Panc1 (cell line): ENCODE data around the gene FIBCD1. TPM values are rescaled to one million over a fixed set of nuclear protein-coding genes. Genes with fewer than 3 reads are reported as not detected.

ENCODE experiments used
- ATAC-seq: fragments of 200-7000 bp; cut with Tn5 transposase; 2 replicates; pipeline ENCODE4 v1.9.1; 2020; ENCODE audit warnings: mild to moderate bottlenecking, moderate library complexity
- BruUV-seq: library from RNA; stranded (reverse); fragments of 400-500 nt; replicated peaks from 2 replicates; lab custom pipeline; 2021; lab: Mats Ljungman, UMichigan
- CTCF ChIA-PET: fragments of 300-600 bp; sonication (Branson Sonifier 250); formaldehyde crosslinking; loops from one replicate; lab custom pipeline; 2022; ENCODE audit warnings: antibody characterized with exemption; lab: Charles Lee
- POLR2A ChIA-PET: fragments of 300-600 bp; sonication (Branson Sonifier 250); formaldehyde crosslinking; loops from one replicate; lab custom pipeline; 2022; ENCODE audit warnings: antibody characterized with exemption; lab: Charles Lee
- DNase-seq: peaks from one replicate; pipeline ENCODE4 v3.0.0-alpha.2; 2010; ENCODE audit warnings: low read depth, low spot score
- H3K27ac ChIP-seq: 2 replicates; pipeline ENCODE4 v1.5.1; 2011; ENCODE audit warnings: mild to moderate bottlenecking, low read length, inconsistent platforms
- H3K27me3 ChIP-seq: fragments of 200-500 bp; sonication (Bioruptor generic); 2 replicates; pipeline ENCODE4 v1.6.0; 2014; ENCODE audit warnings: low read length, inconsistent platforms; ENCODE audit not compliant: control insufficient read depth, insufficient read depth
- H3K36me3 ChIP-seq: fragments of 200-500 bp; sonication (Bioruptor generic); 2 replicates; pipeline ENCODE4 v1.5.1; 2014; ENCODE audit warnings: inconsistent platforms, mild to moderate bottlenecking, low read length, moderate library complexity; ENCODE audit not compliant: control insufficient read depth, insufficient read depth
- H3K4me1 ChIP-seq: 2 replicates; pipeline ENCODE4 v1.5.1; 2011; ENCODE audit warnings: inconsistent platforms, mild to moderate bottlenecking, low read length, moderate library complexity; ENCODE audit not compliant: control insufficient read depth, insufficient read depth
- H3K4me3 ChIP-seq, 2 experiments: 2 replicates each; pipeline ENCODE4 v1.5.1; 2011 to 2012; ENCODE audit warnings: low read depth in 2 of 2, low read length in 2 of 2, mild to moderate bottlenecking in 2 of 2, inconsistent platforms in 1 of 2, moderate library complexity in 1 of 2
- H3K9me3 ChIP-seq: fragments of 200-500 bp; sonication (Bioruptor generic); 2 replicates; pipeline ENCODE4 v1.5.1; 2014; ENCODE audit warnings: low read depth, mild to moderate bottlenecking, inconsistent platforms, low read length, moderate library complexity; ENCODE audit not compliant: control insufficient read depth, insufficient read depth
- POLR2AphosphoS5 ChIP-seq: IDR thresholded peaks from 2 replicates; pipeline ENCODE4 v1.6.1; 2012; ENCODE audit warnings: mild to moderate bottlenecking, low read depth, low read length, moderate library complexity
- SIN3A ChIP-seq: IDR thresholded peaks from 2 replicates; pipeline ENCODE4 v1.6.1; 2012; ENCODE audit warnings: low read depth, mild to moderate bottlenecking, low read length, moderate library complexity, borderline replicate concordance; ENCODE audit not compliant: insufficient read depth
- TCF7L2 ChIP-seq: IDR thresholded peaks from 2 replicates; pipeline ENCODE4 v1.6.1; 2011; ENCODE audit warnings: mild to moderate bottlenecking, low read depth, low read length, inconsistent platforms
- in situ Hi-C: cut with HindIII; loops from 2 replicates; pipeline ENCODE4 v1.10.0; 2016; ENCODE audit warnings: low sequenced_read_pairs, low pct_unique_long_range_greater_than_20kb
- intact Hi-C: fragments of 100-400 bp; cut with micrococcal nuclease; formaldehyde crosslinking; loops from one replicate; pipeline ENCODE4 v1.10.0; 2022; ENCODE audit not compliant: unreplicated experiment
- total RNA-seq: library from RNA; stranded (reverse); gene quantifications from one replicate; pipeline ENCODE4 v1.2.1, GENCODE V29; 2021; ENCODE audit not compliant: unreplicated experiment
- TF ChIP-seq, protein P1 (sequence below), 2 experiments: IDR thresholded peaks; 2 replicates each; pipeline ENCODE4 v1.6.1; 2011 to 2012; ENCODE audit warnings: low read depth in 2 of 2, control low read depth in 1 of 2, low read length in 1 of 2, mild to moderate bottlenecking in 1 of 2, moderate library complexity in 1 of 2; ENCODE audit not compliant: insufficient read depth in 1 of 2
- TF ChIP-seq, protein P2 (sequence below): fragments of 450-650 bp; IDR thresholded peaks from 2 replicates; pipeline ENCODE4 v1.5.1; 2017; ENCODE audit warnings: mild to moderate bottlenecking

Gene FIBCD1
- total RNA-seq, 1 experiment from 2014 or later: 16.3 TPM

DNA sequence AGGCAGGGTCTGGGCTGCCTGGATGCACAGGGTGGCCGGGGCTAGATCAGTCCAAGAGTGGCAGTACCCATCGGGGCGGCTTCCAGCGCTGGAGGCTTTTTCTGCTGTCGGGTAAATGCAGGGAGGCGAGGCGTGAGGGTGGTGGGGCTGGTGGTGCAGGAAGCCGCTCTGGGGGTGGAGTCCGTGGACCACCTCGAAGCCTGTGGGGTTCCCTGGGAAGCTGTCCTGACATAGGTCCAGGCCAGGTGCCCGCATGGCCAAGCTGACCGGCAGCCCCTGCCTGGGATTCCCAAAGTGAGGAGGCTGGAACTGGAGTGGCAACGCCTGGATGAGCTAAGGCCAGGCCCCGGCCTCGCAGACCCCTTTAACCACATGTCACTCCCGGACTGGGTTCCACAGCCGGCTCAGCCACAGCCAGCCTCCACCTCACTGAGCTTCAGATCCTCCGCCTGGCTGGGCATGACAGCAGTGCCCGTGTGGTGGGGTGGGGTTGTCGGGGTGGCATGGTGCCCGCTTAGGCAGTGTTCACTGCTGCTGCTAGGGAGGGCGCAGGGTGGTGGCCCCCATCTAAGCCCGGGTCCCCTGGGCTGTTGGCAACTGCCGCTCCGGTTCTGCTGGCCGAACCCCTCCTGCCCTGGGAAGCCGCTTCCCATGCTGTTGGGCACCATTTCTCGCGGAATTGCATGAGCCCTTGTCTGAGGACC lies 41.0 kb downstream of the FIBCD1 start:
- BruUV-seq: no TSS peak

DNA sequence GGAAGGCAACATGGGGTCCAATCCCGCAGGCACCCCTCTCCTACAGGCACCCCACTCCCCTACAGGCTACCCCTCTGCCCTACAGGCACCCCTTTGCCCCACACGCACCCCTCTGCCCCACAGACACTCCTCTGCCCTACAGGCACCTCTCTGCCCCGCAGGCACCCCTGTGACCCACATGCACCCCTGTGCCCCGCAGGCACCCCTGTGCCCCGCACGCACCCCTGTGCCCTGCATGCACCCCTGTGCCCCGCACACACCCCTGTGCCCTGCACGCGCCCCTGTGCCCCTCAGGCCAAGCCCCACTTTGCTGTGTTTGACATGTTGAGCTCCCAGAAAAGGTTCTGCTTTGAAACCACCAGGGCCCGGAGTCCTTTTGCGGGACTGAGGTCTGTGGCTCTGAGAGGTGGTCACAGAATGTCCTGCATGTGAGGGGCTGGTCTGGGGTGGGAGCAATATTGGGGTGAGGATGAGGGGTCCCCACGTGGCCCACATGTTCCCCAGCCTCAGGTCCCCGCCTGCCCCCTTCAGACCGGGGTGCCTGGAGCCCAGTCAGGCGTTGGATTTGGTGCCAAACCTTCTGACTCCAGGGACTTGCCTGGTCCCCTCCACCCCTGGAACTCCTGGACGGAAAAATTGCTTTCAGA lies 41.8 kb downstream of the FIBCD1 start:
- POLR2A ChIA-PET: no interaction called here
- in situ Hi-C loops: no loop called here
- H3K4me3 ChIP-seq: no peak overlapping the region
- no peak overlapping the region for H3K27ac ChIP-seq
- DNase-seq: no peak
- H3K9me3 ChIP-seq: no peaks in the 10 kb centered on the region
- ATAC-seq: no peak
- TF ChIP-seq, protein P1, sequence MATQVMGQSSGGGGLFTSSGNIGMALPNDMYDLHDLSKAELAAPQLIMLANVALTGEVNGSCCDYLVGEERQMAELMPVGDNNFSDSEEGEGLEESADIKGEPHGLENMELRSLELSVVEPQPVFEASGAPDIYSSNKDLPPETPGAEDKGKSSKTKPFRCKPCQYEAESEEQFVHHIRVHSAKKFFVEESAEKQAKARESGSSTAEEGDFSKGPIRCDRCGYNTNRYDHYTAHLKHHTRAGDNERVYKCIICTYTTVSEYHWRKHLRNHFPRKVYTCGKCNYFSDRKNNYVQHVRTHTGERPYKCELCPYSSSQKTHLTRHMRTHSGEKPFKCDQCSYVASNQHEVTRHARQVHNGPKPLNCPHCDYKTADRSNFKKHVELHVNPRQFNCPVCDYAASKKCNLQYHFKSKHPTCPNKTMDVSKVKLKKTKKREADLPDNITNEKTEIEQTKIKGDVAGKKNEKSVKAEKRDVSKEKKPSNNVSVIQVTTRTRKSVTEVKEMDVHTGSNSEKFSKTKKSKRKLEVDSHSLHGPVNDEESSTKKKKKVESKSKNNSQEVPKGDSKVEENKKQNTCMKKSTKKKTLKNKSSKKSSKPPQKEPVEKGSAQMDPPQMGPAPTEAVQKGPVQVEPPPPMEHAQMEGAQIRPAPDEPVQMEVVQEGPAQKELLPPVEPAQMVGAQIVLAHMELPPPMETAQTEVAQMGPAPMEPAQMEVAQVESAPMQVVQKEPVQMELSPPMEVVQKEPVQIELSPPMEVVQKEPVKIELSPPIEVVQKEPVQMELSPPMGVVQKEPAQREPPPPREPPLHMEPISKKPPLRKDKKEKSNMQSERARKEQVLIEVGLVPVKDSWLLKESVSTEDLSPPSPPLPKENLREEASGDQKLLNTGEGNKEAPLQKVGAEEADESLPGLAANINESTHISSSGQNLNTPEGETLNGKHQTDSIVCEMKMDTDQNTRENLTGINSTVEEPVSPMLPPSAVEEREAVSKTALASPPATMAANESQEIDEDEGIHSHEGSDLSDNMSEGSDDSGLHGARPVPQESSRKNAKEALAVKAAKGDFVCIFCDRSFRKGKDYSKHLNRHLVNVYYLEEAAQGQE (IDR thresholded peaks at IDR 0.05; ENCODE audit: insufficient read depth in 1 of 2, low read depth in 2 of 2, low read length in 1 of 2): no peak
- TF ChIP-seq TCF7L2 (no peak), POLR2AphosphoS5 (no peak), SIN3A (no peak)
- TF ChIP-seq, protein P2, sequence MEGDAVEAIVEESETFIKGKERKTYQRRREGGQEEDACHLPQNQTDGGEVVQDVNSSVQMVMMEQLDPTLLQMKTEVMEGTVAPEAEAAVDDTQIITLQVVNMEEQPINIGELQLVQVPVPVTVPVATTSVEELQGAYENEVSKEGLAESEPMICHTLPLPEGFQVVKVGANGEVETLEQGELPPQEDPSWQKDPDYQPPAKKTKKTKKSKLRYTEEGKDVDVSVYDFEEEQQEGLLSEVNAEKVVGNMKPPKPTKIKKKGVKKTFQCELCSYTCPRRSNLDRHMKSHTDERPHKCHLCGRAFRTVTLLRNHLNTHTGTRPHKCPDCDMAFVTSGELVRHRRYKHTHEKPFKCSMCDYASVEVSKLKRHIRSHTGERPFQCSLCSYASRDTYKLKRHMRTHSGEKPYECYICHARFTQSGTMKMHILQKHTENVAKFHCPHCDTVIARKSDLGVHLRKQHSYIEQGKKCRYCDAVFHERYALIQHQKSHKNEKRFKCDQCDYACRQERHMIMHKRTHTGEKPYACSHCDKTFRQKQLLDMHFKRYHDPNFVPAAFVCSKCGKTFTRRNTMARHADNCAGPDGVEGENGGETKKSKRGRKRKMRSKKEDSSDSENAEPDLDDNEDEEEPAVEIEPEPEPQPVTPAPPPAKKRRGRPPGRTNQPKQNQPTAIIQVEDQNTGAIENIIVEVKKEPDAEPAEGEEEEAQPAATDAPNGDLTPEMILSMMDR: no peak
- intact Hi-C loops: loop anchor here (10.0 kb wide), 1 partner anchor 48 kb away; no protein-coding TSS in a partner anchor
- H3K4me1 ChIP-seq: no peaks in the 10 kb centered on the region
- no peaks in the 10 kb centered on the region for H3K27me3 ChIP-seq
- no peaks in the 10 kb centered on the region for H3K36me3 ChIP-seq
- no TSS peak for BruUV-seq
- CTCF ChIA-PET: no interaction called here

More for the DNA sequence above, 41.0 kb downstream of the FIBCD1 start:
- DNase-seq (no peak), ATAC-seq (no peak)
- no peaks in the 10 kb centered on the region for H3K27me3 ChIP-seq
- in situ Hi-C loops: no loop called here
- no peak overlapping the region for H3K4me3 ChIP-seq
- TF ChIP-seq, protein P1 (IDR thresholded peaks at IDR 0.05; ENCODE audit: insufficient read depth in 1 of 2, low read depth in 2 of 2, low read length in 1 of 2): no peak
- TF ChIP-seq TCF7L2 (no peak), SIN3A (no peak), POLR2AphosphoS5 (no peak)
- TF ChIP-seq, protein P2: no peak
- ChIA-PET CTCF (interaction anchor here (0.6 kb wide), 1 partner anchor 42 kb away, joined by 5 read pairs; no protein-coding TSS in a partner anchor), POLR2A (no interaction called here)
- no peaks in the 10 kb centered on the region for H3K4me1 ChIP-seq
- no peak overlapping the region for H3K27ac ChIP-seq
- no peaks in the 10 kb centered on the region for H3K9me3 ChIP-seq
- no peaks in the 10 kb centered on the region for H3K36me3 ChIP-seq
- intact Hi-C loops: loop anchor here (10.0 kb wide), 1 partner anchor 47 kb away; no protein-coding TSS in a partner anchor
